LNCaP clone FGC (cell line): ENCODE measurements around the gene GUCA1A.

Source experiments
- DNase-seq: peaks from one replicate; pipeline ENCODE4 v3.0.0-alpha.2; 2011; ENCODE audit warnings: low read depth
- H3K4me3 ChIP-seq: 2 replicates; pipeline ENCODE4 v1.5.1; 2011; ENCODE audit warnings: mild to moderate bottlenecking, low read depth, low read length, control low read depth
- TF ChIP-seq, protein P1 (sequence below): IDR thresholded peaks from 2 replicates; pipeline ENCODE4 v1.5.1; 2012; ENCODE audit warnings: mild to moderate bottlenecking; ENCODE audit not compliant: control insufficient read depth, insufficient read depth; ENCODE audit errors: extremely low read depth

Gene GUCA1A

DNA sequence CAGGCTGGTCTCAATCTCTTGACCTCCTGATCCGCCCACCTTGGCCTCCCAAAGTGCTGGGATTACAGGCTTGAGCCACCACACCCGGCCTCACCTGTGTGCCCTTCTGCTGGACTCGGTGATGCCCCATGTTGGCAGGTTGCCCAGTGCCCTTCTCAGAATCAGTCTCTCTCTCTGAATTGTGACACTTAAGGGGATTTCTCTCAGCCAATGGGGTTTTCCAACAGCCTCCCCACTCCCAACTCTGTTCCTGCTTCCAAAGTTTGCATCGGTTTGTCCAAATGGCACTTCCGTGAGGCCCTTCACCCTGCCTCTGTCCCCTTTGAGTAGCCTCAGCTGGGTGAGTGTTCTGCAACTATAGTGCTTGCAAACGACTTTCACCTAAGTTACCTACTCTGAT is 47.6 kb downstream of the GUCA1A start:
- TF ChIP-seq, protein P1, sequence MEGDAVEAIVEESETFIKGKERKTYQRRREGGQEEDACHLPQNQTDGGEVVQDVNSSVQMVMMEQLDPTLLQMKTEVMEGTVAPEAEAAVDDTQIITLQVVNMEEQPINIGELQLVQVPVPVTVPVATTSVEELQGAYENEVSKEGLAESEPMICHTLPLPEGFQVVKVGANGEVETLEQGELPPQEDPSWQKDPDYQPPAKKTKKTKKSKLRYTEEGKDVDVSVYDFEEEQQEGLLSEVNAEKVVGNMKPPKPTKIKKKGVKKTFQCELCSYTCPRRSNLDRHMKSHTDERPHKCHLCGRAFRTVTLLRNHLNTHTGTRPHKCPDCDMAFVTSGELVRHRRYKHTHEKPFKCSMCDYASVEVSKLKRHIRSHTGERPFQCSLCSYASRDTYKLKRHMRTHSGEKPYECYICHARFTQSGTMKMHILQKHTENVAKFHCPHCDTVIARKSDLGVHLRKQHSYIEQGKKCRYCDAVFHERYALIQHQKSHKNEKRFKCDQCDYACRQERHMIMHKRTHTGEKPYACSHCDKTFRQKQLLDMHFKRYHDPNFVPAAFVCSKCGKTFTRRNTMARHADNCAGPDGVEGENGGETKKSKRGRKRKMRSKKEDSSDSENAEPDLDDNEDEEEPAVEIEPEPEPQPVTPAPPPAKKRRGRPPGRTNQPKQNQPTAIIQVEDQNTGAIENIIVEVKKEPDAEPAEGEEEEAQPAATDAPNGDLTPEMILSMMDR = no peak
- no peak for DNase-seq
- no peak overlapping the region for H3K4me3 ChIP-seq

DNA sequence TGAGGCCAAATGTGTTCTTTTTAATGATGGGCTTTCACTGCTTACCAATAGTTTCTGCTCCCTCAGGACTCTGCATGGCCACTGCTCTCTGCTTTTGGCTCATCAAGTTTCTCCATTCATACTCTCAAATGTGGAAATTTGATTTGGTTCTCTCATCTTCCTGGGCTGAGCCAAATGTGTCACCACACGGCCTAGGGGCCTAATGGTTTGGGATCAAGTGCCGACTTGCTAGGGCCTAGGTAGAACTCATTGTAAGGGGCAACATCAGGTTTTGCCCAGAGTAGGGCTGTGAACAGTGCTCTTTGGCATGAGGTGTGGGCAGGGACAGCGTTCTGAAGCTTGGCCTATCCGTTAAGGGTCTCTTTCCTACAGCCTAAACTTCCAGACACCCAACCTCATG is 48.4 kb downstream of the GUCA1A start:
- no peak for DNase-seq
- TF ChIP-seq, protein P1 = no peak
- no peak overlapping the region for H3K4me3 ChIP-seq

DNA sequence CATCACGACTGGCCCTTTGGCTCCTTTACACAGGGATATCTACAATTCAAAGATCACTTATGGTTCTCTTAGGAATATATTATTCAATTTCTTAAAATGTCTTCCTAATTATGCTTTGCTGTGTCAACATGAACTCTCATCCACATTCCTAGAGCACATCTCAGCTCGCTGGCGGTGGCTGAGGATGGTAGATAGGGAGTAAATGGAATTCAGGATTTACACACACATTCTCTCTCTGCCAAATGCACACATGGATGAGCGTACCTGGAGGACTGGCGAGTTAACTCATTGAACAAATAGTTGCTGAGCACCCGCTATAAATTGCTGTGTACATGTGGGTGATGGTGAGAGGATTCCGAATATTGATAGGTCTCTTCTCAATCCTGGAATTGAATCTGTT is 49.3 kb downstream of the GUCA1A start:
- H3K4me3 ChIP-seq = no peak overlapping the region
- TF ChIP-seq, protein P1 = no peak
- DNase-seq = no peak

DNA sequence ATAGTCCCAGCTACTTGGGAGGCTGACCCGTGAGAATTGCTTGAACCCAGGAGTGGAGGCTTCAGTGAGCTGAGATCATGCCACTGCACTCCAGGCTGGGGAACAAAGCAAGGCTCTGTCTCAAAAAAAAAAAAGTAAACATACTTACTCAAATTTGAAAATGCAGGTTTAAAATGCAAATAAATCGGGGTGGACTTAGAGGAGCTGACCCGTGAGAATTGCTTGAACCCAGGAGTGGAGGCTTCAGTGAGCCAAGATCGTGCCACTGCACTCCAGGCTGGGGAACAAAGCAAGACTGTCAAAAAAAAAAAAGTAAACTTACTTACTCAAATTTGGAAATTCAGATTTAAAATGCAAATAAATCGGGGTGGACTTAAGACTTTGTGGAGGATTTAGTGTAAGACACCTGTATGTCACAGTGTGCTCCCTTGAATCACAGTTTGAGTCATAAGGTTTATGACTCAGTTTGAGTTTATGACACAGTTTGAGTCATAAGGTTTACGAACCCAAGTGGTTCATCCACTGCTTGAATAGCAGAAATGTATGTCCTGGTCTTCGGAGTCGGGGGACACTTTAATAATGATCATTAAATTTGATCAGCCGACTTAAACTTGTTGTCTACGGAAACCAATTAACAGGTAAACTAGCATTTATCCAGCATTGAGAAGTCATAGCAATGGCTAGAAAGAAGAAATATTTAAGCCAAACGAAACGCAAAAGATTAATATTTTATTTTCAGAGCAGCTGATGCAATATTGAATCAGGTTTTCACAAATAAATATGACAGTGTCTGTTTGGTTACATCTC is 51.3 kb downstream of the GUCA1A start:
- H3K4me3 ChIP-seq = no peak overlapping the region
- TF ChIP-seq, protein P1 = no peak
- DNase-seq = no peak

DNA sequence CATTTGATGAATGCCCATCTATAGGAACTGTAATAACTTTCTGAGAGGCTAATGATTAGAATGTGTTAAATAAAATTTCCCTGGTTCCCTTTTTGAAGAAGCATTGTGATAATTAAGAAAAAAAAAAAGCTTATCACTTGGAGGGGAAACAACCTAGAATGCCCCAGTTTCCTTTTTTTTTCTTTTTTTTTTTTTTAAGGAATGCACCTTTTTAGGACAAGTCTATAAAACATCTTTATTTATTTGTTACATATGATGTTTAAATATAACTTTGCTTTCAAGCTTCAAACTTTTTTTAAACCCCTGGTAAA is 51.8 kb downstream of the GUCA1A start:
- TF ChIP-seq, protein P1 = no peak
- DNase-seq = no peak
- no peak overlapping the region for H3K4me3 ChIP-seq

GRCh38 chr6:42225419-42225818 is 52.3 kb downstream of the GUCA1A start:
- DNase-seq = no peak
- TF ChIP-seq, protein P1 = no peak
- H3K4me3 ChIP-seq = no peak overlapping the region

DNA sequence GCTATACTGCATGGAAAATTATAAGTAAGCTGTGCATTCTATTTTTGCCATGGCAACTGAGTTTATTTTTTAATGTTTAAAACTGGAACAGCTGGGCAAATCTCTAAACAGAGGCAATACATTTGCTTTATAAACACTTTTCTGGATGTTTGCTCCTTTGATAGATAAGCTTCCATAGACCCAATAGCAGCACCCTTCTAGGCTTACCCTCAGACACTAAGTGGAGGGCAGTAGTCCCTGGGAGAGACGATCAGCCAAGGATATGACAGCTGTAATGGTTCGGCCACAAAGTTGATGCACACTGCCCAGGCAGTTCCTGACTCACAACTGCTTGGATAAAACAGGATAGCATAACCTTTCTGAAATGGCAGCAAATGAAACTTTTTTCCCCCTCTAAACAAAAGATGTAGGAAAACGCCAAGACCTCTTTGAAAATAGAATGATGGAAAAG is 53.0 kb downstream of the GUCA1A start:
- TF ChIP-seq, protein P1 = no peak
- no peak for DNase-seq
- H3K4me3 ChIP-seq = no peak overlapping the region
